SK-N-SH treated with all-trans-retinoic acid at 6 μM for 48 hours (cell line): ENCODE results near the gene CCDC148.
"Not testable (repeated sequence)": the region's sequence is repeated elsewhere in the genome, so short reads cannot be mapped to it uniquely, and the experiment has no call there.

Experiments used
- ATAC-seq: fragments of 200-7000 bp; cut with Tn5 transposase; 3 replicates; pipeline ENCODE4 v1.9.1; 2020; ENCODE audit warnings: mild to moderate bottlenecking, moderate library complexity
- ARNTL ChIP-seq: fragments of 450-650 bp; formaldehyde crosslinking; IDR thresholded peaks from 2 replicates; pipeline ENCODE4 v1.5.0; 2020; ENCODE audit warnings: low read depth, mild to moderate bottlenecking, moderate library complexity, borderline replicate concordance
- BACH2 ChIP-seq: fragments of 250-450 bp; sonication (Bioruptor Pico); IDR thresholded peaks from 2 replicates; pipeline ENCODE4 v1.9.0; 2021; ENCODE audit warnings: mild to moderate bottlenecking, borderline replicate concordance
- CSDC2 ChIP-seq: fragments of 250-450 bp; sonication (Bioruptor Pico); IDR thresholded peaks from 2 replicates; pipeline ENCODE4 v1.5.0; 2020; ENCODE audit warnings: mild to moderate bottlenecking, moderate library complexity
- ESRRG ChIP-seq: fragments of 250-450 bp; sonication (Bioruptor Pico); IDR thresholded peaks from 2 replicates; pipeline ENCODE4 v1.6.1; 2021; ENCODE audit warnings: mild to moderate bottlenecking
- ISL1 ChIP-seq: fragments of 250-450 bp; sonication (Bioruptor Pico); IDR thresholded peaks from 2 replicates; pipeline ENCODE4 v2.1.2; 2022; ENCODE audit warnings: mild to moderate bottlenecking, moderate library complexity
- OSR1 ChIP-seq: fragments of 250-450 bp; sonication (Bioruptor Pico); IDR thresholded peaks from 2 replicates; pipeline ENCODE4 v1.8.0; 2022; ENCODE audit warnings: moderate library complexity, mild to moderate bottlenecking, inconsistent platforms
- POU6F1 ChIP-seq: fragments of 250-450 bp; sonication (Bioruptor Pico); IDR thresholded peaks from 2 replicates; pipeline ENCODE4 v1.8.0; 2021; ENCODE audit warnings: low read depth, mild to moderate bottlenecking, moderate library complexity, borderline replicate concordance
- PPARA ChIP-seq: fragments of 250-450 bp; sonication (Bioruptor Pico); IDR thresholded peaks from 2 replicates; pipeline ENCODE4 v1.5.0; 2020; ENCODE audit warnings: mild to moderate bottlenecking, borderline replicate concordance
- RARB ChIP-seq: fragments of 250-450 bp; sonication (Bioruptor Pico); IDR thresholded peaks from 2 replicates; pipeline ENCODE4 v1.8.0; 2021; ENCODE audit warnings: mild to moderate bottlenecking, moderate library complexity
- SNAI2 ChIP-seq: fragments of 250-450 bp; sonication (Bioruptor Pico); IDR thresholded peaks from 2 replicates; pipeline ENCODE4 v1.5.0; 2020; ENCODE audit warnings: mild to moderate bottlenecking, moderate library complexity
- TCF4 ChIP-seq: fragments of 250-450 bp; sonication (Bioruptor Pico); IDR thresholded peaks from 2 replicates; pipeline ENCODE4 v1.8.0; 2021; ENCODE audit warnings: mild to moderate bottlenecking, moderate library complexity, borderline replicate concordance
- ZC3H10 ChIP-seq: fragments of 250-450 bp; sonication (Bioruptor Pico); IDR thresholded peaks from 2 replicates; pipeline ENCODE4 v1.5.1; 2021; ENCODE audit warnings: mild to moderate bottlenecking, moderate library complexity
- ZFP3 ChIP-seq: fragments of 250-450 bp; sonication (Bioruptor Pico); IDR thresholded peaks from 2 replicates; pipeline ENCODE4 v1.5.0; 2020; ENCODE audit warnings: mild to moderate bottlenecking, moderate library complexity
- ZFP30 ChIP-seq: fragments of 450-650 bp; formaldehyde crosslinking; IDR thresholded peaks from 2 replicates; pipeline ENCODE4 v1.5.0; 2022; ENCODE audit warnings: mild to moderate bottlenecking, moderate library complexity
- ZNF565 ChIP-seq: fragments of 450-650 bp; formaldehyde crosslinking; conservative IDR thresholded peaks from 2 replicates; pipeline ENCODE4 v1.5.0; 2020; ENCODE audit warnings: low read depth, mild to moderate bottlenecking, moderate library complexity
- ZNF70 ChIP-seq: fragments of 450-650 bp; formaldehyde crosslinking; IDR thresholded peaks from 2 replicates; pipeline ENCODE4 v1.5.0; 2020; ENCODE audit warnings: mild to moderate bottlenecking, moderate library complexity
- ZNF8 ChIP-seq: fragments of 450-650 bp; formaldehyde crosslinking; IDR thresholded peaks from 2 replicates; pipeline ENCODE4 v1.5.0; 2020; ENCODE audit warnings: mild to moderate bottlenecking, moderate library complexity
- TF ChIP-seq, protein P1 (sequence below): fragments of 250-450 bp; sonication (Bioruptor Pico); IDR thresholded peaks from 2 replicates; pipeline ENCODE4 v1.5.1; 2020; ENCODE audit warnings: low read depth, mild to moderate bottlenecking, moderate library complexity
- TF ChIP-seq, protein P2 (sequence below): fragments of 250-450 bp; sonication (Bioruptor Pico); IDR thresholded peaks from 2 replicates; pipeline ENCODE4 v1.5.1; 2021; ENCODE audit warnings: mild to moderate bottlenecking, moderate library complexity

CCDC148 gene

GRCh38 chr2:158239271-158239670 is 217.3 kb downstream of the CCDC148 start (continued):
- TF ChIP-seq OSR1 (CRISPR knock-in tag) (no peak), PPARA (CRISPR knock-in tag) (no peak), ISL1 (CRISPR knock-in tag) (no peak), POU6F1 (no peak), ZNF70 (CRISPR knock-in tag) (no peak), ZNF8 (CRISPR knock-in tag) (no peak), ARNTL (CRISPR knock-in tag) (no peak)

DNA sequence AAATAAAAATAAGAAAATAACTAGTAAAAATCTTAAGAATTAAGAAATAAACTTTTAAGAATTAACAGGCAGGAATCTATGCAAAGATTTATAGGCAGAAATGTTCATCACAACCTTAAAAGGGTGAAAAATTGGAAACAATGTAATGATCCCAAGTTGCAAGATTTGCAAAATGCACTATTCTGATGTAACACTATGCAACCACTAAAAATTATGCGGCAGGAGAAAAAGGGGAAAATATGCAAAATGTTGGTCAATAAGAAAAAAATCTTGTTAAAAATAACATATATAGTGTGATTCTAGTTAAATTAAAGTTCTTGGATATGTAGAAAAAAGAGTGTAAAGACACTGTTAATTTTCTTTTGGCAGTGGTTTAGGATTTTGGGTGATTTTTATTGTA is 222.1 kb downstream of the CCDC148 start:
- TF ChIP-seq ZNF70 (CRISPR knock-in tag), result no peak
- no peak for TF ChIP-seq SNAI2 (CRISPR knock-in tag)
- TF ChIP-seq BACH2 (CRISPR knock-in tag), result no peak
- TF ChIP-seq OSR1 (CRISPR knock-in tag), result no peak
- no peak for TF ChIP-seq POU6F1
- no peak for TF ChIP-seq ZFP30
- no peak for TF ChIP-seq ESRRG (CRISPR knock-in tag)
- no peak for TF ChIP-seq TCF4
- no peak for TF ChIP-seq PPARA (CRISPR knock-in tag)
- TF ChIP-seq ZFP3, result no peak
- TF ChIP-seq ZNF8 (CRISPR knock-in tag), result no peak
- no peak for TF ChIP-seq RARB (CRISPR knock-in tag)
- TF ChIP-seq ARNTL (CRISPR knock-in tag), result no peak
- TF ChIP-seq, protein P1, sequence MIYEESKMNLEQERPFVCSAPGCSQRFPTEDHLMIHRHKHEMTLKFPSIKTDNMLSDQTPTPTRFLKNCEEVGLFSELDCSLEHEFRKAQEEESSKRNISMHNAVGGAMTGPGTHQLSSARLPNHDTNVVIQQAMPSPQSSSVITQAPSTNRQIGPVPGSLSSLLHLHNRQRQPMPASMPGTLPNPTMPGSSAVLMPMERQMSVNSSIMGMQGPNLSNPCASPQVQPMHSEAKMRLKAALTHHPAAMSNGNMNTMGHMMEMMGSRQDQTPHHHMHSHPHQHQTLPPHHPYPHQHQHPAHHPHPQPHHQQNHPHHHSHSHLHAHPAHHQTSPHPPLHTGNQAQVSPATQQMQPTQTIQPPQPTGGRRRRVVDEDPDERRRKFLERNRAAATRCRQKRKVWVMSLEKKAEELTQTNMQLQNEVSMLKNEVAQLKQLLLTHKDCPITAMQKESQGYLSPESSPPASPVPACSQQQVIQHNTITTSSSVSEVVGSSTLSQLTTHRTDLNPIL (CRISPR knock-in tag), result no peak
- TF ChIP-seq ZNF565 (CRISPR knock-in tag), result no peak
- ATAC-seq, result no peak

GRCh38 chr2:158232476-158232875 is 224.1 kb downstream of the CCDC148 start:
- peak; percentile 47 for TF ChIP-seq ISL1 (CRISPR knock-in tag)
- TF ChIP-seq, protein P1 (CRISPR knock-in tag), result no peak
- no peak for ATAC-seq

- ATAC-seq, result no peak
- TF ChIP-seq BACH2 (CRISPR knock-in tag) (no peak), CSDC2 (no peak), RARB (CRISPR knock-in tag) (no peak), ZFP3 (no peak), TCF4 (no peak), ZC3H10 (no peak), SNAI2 (CRISPR knock-in tag) (no peak), ESRRG (CRISPR knock-in tag) (no peak), ZNF8 (CRISPR knock-in tag) (no peak)
- TF ChIP-seq, protein P2, sequence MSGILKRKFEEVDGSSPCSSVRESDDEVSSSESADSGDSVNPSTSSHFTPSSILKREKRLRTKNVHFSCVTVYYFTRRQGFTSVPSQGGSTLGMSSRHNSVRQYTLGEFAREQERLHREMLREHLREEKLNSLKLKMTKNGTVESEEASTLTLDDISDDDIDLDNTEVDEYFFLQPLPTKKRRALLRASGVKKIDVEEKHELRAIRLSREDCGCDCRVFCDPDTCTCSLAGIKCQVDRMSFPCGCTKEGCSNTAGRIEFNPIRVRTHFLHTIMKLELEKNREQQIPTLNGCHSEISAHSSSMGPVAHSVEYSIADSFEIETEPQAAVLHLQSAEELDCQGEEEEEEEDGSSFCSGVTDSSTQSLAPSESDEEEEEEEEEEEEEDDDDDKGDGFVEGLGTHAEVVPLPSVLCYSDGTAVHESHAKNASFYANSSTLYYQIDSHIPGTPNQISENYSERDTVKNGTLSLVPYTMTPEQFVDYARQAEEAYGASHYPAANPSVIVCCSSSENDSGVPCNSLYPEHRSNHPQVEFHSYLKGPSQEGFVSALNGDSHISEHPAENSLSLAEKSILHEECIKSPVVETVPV (CRISPR knock-in tag), result no peak
Observed at GRCh38 chr2:158228943-158229508, 227.5 kb downstream of the CCDC148 start.

GRCh38 chr2:158223066-158223465 is 233.5 kb downstream of the CCDC148 start:
- not testable (repeated sequence) for ATAC-seq
